Left hindlimb (tissue), 1 donor: ENCODE measurements around the gene TRMT61B.

ENCODE experiments used
- DNase-seq: peaks from one replicate; pipeline ENCODE4 v3.0.0-alpha.2; 2018

Gene TRMT61B

DNA sequence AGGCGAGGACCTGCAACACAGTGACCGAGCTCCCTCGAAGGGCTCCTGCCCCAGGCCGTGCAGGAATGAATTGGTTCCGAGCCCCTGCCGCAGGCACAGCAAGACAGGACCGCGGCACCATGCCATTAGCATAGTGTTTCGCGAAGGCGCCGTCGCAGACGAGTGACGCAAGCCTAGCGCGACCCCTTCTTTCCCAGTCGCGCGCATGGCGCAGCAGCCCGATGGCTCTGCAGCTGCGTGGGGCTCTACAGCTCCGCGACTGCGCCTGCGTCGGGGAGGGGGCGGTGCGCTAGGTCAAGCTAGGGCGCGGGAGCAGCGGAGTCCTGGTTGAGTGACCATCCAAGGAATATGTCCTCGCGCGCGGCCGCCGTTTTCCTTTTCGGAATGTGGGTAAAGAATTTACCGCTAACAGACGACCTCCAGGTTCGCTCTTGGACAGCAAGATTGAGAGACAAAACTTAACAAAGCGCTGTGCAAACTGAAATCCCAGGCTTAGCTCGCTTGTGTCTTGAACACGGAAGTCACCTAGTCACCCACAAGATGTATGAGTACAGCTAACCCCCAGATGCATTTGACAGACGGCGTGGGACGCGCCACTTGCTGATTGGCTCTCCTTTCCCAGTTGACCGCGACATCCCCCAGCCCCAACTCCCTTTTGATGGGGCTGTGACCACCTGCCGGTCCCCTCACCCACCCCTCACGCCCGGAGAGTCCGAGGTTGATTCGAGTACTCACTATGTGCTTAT, at the start of gene TRMT61B:
Gene TRMT61B, minus strand, starts transcription at position 164 of the 746 bp plus-strand sequence. Its CDS starts 32 bp downstream, at position 132.
- peak; percentile 96 for DNase-seq

GRCh38 chr2:28915939-28916338, 45.8 kb upstream of the TRMT61B start:
- no peak for DNase-seq

DNA sequence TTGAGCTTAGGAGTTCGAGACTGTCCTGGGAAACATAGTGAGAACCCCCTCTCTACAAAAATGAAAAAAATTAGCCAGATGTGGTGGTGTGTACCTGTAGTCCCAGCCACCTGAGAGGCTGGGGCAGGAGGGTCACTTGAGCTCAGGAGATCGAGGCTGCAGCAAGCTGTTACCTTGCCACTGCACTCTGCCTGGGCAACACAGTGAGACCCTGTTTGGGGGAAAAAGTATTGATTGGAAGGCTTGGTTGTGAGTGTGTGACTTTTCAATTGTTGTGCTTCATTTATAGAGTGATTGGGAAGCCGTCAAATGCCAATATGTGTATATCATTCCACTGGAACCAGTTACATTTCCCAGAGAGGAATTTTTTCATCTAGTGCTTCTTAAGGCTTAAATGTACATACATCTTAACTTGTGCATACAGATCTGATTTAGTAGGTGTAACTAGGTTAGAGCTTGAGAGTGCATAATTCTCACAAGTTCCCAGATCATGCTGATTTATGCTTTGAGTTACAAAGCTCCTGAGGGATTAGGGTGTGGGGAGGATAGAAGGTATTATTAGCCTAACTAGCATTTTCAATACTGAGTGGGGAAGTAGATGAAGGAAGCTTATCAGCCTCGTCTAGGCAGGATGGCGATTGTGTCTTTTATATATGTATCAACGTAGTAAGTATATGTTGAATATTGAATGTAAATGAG, 39.7 kb upstream of the TRMT61B start:
- DNase-seq, result no peak

- DNase-seq, result no peak
Measured at GRCh38 chr2:28908172-28908571, 38.1 kb upstream of the TRMT61B start.

GRCh38 chr2:28906821-28907220, 36.7 kb upstream of the TRMT61B start:
- no peak for DNase-seq

GRCh38 chr2:28906376-28906775, 36.3 kb upstream of the TRMT61B start:
- no peak for DNase-seq

DNA sequence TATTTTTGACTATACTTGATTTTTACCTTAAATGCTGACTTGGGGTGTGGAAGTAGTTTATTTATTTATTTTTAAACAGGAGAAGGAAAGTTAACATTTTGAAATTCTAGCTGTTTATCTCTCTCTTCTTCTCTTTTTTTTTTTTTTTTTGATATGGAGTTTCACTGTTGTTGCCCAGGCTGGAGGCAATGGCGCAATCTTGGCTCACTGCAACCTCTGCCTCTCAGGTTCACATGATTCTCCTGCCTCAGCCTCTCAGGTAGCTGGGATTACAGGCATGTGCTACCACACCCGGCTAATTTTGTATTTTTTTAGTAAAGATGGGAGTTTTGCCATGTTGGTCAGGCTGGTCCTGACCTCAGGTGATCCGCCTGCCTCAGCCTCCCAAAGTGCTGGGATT, 35.4 kb upstream of the TRMT61B start:
- DNase-seq, result no peak

- DNase-seq, result no peak
Measured at GRCh38 chr2:28904802-28905457, 34.8 kb upstream of the TRMT61B start.

DNA sequence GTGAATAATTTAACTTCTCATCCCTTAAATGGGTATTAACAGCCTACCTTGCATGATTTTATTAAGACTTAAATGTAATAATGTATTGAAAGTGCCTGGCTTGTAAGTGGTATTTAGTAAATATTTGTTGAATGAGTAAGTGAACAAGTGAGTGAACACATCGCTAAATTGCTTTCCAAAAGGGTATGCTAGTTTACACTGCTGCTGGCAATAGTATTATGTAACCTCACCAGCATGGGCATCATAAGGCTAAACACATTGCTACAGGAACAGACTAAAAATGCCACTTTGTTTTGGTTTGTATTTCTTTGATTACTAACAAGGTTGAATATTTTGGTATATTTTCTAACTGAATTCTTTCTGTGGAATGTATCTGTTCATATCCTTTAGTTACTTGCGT, 34.2 kb upstream of the TRMT61B start:
- DNase-seq, result no peak

GRCh38 chr2:28902584-28902983, 32.5 kb upstream of the TRMT61B start:
- DNase-seq, result no peak

GRCh38 chr2:28901841-28902240, 31.7 kb upstream of the TRMT61B start:
- no peak for DNase-seq

GRCh38 chr2:28901202-28901601, 31.1 kb upstream of the TRMT61B start:
- no peak for DNase-seq

DNA sequence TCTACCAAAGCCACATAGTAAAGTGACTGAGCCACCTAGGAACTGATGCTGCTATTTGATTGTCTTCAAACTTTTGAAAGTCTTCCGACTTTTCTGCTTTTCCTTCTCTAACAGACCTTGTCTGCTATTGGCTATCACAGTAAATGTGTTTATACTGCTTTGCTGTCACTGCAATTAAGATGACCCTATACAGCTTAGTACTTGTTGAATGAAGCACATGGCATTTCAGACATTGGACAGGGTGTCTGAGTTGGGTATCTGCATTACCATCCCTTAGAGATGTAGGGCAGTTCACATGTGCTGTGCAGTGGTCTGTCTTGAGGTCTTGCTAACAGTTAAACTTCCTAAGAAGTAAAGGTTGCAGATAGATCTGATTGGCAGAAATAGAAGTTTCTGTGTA, 27.9 kb upstream of the TRMT61B start:
- no peak for DNase-seq

- DNase-seq, result no peak
Measured at GRCh38 chr2:28896906-28897305, 26.8 kb upstream of the TRMT61B start.

DNA sequence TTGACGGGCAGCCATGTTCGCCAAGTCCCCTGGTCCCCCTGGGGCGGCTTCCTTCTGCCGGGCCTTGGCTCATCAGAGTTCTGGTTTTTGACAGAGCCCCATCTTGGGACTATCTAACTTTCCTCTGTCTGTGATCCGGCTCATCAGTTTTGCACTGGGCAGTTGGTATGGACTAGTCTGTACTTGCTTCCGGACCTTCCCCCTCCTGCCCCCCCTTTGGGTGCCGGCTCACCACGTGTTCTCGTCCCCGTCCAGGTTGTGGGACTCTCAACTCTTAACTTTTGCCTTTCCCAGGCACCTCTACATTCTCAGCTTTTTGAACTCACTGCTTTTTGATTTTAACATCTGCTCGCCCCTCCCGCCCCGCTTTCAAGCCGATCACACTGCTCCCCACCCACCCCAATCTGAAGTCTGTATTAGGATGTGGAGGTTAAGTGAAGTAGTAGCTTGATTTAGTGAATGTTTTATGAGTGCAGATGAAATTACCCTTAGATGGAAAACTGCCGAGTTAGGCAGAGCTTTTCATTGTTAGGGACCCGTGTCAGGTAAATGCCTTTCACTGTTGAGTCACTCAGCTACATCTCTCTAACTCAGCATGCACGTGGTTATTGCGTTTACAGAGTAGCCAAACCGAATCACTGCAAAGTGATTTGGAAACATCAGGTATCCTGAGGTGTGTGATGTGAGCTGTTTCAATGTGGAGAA, 25.2 kb upstream of the TRMT61B start:
- DNase-seq, result peak; percentile 51

DNA sequence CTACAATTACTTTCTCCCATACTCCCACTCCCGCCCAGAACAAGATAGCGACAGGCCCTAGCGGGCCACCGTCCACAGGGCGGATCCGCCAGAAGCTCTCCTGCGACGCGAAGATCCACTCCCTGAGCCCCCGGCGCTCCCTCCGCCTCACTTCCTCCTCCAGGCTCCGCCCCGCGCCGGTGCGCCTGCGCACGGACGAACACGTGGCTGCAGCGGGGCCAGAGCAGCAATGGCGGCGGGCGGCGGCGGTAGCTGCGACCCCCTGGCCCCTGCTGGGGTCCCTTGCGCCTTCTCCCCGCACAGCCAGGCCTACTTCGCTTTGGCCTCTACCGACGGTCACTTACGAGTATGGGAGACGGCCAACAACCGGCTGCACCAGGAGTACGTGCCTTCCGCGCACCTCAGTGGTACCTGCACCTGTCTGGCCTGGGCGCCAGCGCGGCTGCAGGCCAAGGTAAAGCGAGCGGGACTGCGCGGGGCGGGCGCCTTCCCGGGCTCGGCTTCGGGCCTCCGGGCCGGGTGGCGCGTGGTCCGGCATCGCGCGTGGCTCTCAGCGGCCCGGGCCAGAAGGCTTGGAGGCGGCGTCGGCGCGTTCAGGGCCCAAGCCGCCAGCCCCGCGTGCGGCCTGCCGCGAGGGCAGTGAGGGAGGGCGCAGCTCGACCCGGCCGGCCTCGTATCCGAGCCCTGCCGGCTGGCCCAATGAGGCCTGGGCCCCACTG, 24.5 kb upstream of the TRMT61B start, which contains the start of gene WDR43:
Gene WDR43, plus strand, starts transcription at position 198 of the 719 bp plus-strand sequence. Its CDS starts 32 bp downstream, at position 230.
- DNase-seq, result peak; percentile 98

DNA sequence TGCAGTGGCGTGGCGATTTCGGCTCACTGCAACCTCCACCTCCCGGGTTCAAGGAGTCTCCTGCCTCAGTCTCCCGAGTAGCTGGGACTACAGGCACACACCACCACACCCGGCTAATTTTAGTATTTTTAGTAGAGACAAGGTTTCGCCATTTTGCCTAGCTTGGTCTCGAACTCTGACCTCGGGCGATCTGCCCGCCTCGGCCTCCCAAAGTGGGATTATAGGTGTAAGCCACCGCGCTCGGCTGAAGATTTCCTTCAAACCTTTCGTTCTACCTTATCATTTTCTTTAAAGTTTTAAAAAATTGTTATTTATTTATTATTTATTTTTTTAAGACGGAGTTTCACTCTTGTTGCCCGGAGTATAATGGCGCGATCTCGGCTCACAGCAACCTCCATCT, 23.4 kb upstream of the TRMT61B start:
- DNase-seq, result no peak

GRCh38 chr2:28880193-28880592, 10.1 kb upstream of the TRMT61B start:
- no peak for DNase-seq

DNA sequence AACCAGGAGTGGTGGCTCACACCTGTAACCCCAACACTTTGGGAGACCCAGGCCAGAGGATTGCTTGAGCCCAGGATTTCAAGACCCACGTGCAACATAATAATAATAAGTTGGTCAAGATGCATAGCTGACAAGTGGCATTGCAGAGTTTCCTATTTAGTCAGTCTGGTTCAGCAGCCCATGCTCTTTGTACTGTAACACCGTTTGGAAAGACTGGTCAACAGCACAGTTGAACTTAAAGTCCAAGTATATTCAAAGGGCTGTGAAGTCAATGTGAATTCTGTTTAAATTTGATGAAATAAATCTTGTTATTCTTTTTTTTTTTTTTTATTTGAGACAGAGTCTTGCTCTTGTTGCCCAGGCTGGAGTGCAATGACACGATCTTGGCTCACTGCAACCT, 1.5 kb upstream of the TRMT61B start:
- no peak for DNase-seq

GRCh38 chr2:28869494-28870145, 489 bp downstream of the TRMT61B start:
- DNase-seq, result no peak

GRCh38 chr2:28868611-28869010, 1.5 kb downstream of the TRMT61B start:
- DNase-seq, result no peak

DNA sequence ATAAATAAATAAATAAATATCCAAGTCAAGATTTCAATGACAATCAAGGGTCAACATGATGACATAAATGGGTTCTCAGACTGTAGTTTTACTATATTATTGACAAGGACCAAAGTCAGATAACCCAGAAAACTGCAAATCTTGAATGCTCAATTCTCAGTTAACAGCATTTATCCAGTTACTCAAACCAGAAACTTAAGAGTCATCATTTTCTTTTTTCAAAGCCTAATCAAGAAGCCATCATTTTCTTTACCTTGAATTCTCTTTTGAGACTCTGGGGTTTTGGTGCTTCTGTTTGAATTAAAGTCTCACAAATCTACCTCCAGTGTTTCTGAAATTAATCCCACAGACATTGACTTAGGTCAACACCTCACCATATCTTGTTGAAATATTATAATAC, 14.1 kb downstream of the TRMT61B start:
- no peak for DNase-seq
